ENCODE data around the gene RERG. TPM values are rescaled to one million over a fixed set of nuclear protein-coding genes. Genes with fewer than 3 reads are reported as not detected.

RERG gene
- total and polyA plus RNA-seq, 4 donors: 1.0 to 1.4 (median 1.1) TPM

GRCh38 chr12:15180325-15180724 lies 40.9 kb downstream of the RERG start (continued):
- TF ChIP-seq EGR1 (IDR thresholded peaks at IDR 0.05; ENCODE audit: low read depth in 2 of 2) (no peak), RXRA (IDR thresholded peaks at IDR 0.05) (no peak), TAF1 (conservative IDR thresholded peaks at IDR 0.05) (no peak), GABPA (IDR thresholded peaks at IDR 0.05 in 1 of 2, conservative IDR thresholded peaks at IDR 0.05 in 1 of 2) (no peak)

- 80% methylated on average over 2 of the region's 2 CpGs for WGBS
- no peak overlapping the region for H3K4me3 ChIP-seq (ENCODE audit: low read depth in 1 of 3, low read length in 3 of 3)
- DNase-seq (ENCODE audit: low spot score): no peak
- H3K36me3 ChIP-seq (ENCODE audit: control insufficient read depth in 4 of 4, insufficient read depth in 3 of 4, low read depth in 1 of 4, low read length in 3 of 4): no peaks in the 10 kb centered on the region
- H3K27ac ChIP-seq (ENCODE audit: low read depth in 1 of 2, low read length in 2 of 2): no peak overlapping the region
- peaks cover 0 to 4% (median 0%) of the 10 kb centered on the region in 4 donors for H3K27me3 ChIP-seq (ENCODE audit: control insufficient read depth in 4 of 4, insufficient read depth in 4 of 4, low read length in 3 of 4)
- no peak for TF ChIP-seq TAF1 (conservative IDR thresholded peaks at IDR 0.05)
- TF ChIP-seq SP1 (IDR thresholded peaks at IDR 0.05): no peak
- no peak for TF ChIP-seq HNF4G (IDR thresholded peaks at IDR 0.05)
- TF ChIP-seq GABPA (IDR thresholded peaks at IDR 0.05 in 1 of 2, conservative IDR thresholded peaks at IDR 0.05 in 1 of 2): no peak
- TF ChIP-seq, protein P1, sequence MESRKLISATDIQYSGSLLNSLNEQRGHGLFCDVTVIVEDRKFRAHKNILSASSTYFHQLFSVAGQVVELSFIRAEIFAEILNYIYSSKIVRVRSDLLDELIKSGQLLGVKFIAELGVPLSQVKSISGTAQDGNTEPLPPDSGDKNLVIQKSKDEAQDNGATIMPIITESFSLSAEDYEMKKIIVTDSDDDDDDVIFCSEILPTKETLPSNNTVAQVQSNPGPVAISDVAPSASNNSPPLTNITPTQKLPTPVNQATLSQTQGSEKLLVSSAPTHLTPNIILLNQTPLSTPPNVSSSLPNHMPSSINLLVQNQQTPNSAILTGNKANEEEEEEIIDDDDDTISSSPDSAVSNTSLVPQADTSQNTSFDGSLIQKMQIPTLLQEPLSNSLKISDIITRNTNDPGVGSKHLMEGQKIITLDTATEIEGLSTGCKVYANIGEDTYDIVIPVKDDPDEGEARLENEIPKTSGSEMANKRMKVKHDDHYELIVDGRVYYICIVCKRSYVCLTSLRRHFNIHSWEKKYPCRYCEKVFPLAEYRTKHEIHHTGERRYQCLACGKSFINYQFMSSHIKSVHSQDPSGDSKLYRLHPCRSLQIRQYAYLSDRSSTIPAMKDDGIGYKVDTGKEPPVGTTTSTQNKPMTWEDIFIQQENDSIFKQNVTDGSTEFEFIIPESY (IDR thresholded peaks at IDR 0.05): no peak
- TF ChIP-seq FOXA1 (IDR thresholded peaks at IDR 0.05): no peak
- no peak for TF ChIP-seq FOXA2 (IDR thresholded peaks at IDR 0.05)
- no peak for TF ChIP-seq EGR1 (IDR thresholded peaks at IDR 0.05; ENCODE audit: low read depth in 2 of 2)
- no peak for TF ChIP-seq MAX (IDR thresholded peaks at IDR 0.05)
- no peak for TF ChIP-seq REST (IDR thresholded peaks at IDR 0.05)
- no peak for TF ChIP-seq RXRA (IDR thresholded peaks at IDR 0.05)
- no peaks in the 10 kb centered on the region for H3K9me3 ChIP-seq (ENCODE audit: control insufficient read depth in 4 of 4, low read length in 3 of 4)
- H3K9ac ChIP-seq (ENCODE audit: low read depth in 1 of 2, low read length in 2 of 2): no peak overlapping the region
- no peaks in the 10 kb centered on the region for H3K4me1 ChIP-seq (ENCODE audit: control insufficient read depth in 4 of 4, insufficient read depth in 4 of 4, low read length in 3 of 4)
These were observed 41.5 kb downstream of the RERG start for GRCh38 chr12:15179672-15180071.

- Histone ChIP-seq H3K27me3 (ENCODE audit: control insufficient read depth in 4 of 4, insufficient read depth in 4 of 4, low read length in 3 of 4) (no peaks in the 10 kb centered on the region), H3K36me3 (ENCODE audit: control insufficient read depth in 4 of 4, insufficient read depth in 3 of 4, low read depth in 1 of 4, low read length in 3 of 4) (no peaks in the 10 kb centered on the region), H3K4me1 (ENCODE audit: control insufficient read depth in 4 of 4, insufficient read depth in 4 of 4, low read length in 3 of 4) (no peaks in the 10 kb centered on the region), H3K4me3 (ENCODE audit: low read depth in 1 of 3, low read length in 3 of 3) (no peak overlapping the region), H3K9ac (ENCODE audit: low read depth in 1 of 2, low read length in 2 of 2) (no peak overlapping the region), H3K9me3 (ENCODE audit: control insufficient read depth in 4 of 4, low read length in 3 of 4) (no peaks in the 10 kb centered on the region), H3K27ac (ENCODE audit: low read depth in 1 of 2, low read length in 2 of 2) (no peak overlapping the region)
- 96% methylated on average over 2 of the region's 2 CpGs for WGBS
- TF ChIP-seq MAX (IDR thresholded peaks at IDR 0.05) (no peak), SP1 (IDR thresholded peaks at IDR 0.05) (no peak)
- DNase-seq (ENCODE audit: low spot score): no peak
These were observed 48.1 kb downstream of the RERG start for GRCh38 chr12:15173142-15173541.
